Thyroid gland (tissue), 4 donors: ENCODE data around the gene GLT1D1.

Experiments
- CTCF ChIP-seq, 6 experiments: fragments of 200-600 bp in 3 of 6; fragments of 450-650 bp in 3 of 6; sonication (generic) in 3 of 6; IDR thresholded peaks; one replicate each; pipeline ENCODE4 v1.5.1; 2016 to 2019; ENCODE audit warnings: antibody characterized with exemption in 6 of 6, mild to moderate bottlenecking in 2 of 6, inconsistent platforms in 1 of 6, moderate library complexity in 1 of 6
- POLR2A ChIP-seq, 2 donors: fragments of 450-650 bp; IDR thresholded peaks; one replicate each; pipeline ENCODE4 v1.6.1; 2017; ENCODE audit warnings: antibody characterized with exemption in 2 of 2, mild to moderate bottlenecking in 2 of 2, moderate library complexity in 1 of 2

DNA sequence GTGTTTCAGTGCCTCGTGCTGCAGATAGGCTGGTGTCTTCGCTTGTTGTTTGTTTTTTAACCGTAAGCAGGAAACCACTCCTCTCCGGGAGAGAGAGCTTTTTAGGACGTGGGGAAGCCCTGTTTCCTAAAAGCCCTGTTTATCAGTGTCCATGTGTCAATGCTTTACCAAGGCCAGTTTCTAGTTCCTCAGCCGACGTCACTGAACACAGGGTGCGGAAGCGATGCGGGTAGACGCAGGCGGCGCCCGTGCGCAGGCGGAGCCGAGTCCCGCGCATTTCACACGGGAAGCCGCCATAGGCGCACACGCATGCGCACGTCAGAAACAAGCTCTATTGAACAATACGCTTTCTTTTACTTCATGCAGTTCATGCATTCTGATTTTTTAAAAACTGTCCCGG, 79.8 kb downstream of the GLT1D1 start:
- TF ChIP-seq CTCF (IDR thresholded peaks at IDR 0.05) (no peak), POLR2A (IDR thresholded peaks at IDR 0.05) (no peak)
